ENCODE data around the gene MRPL49.
A peak's percentile ranks its signal among the peaks of the same experiment; 100 is the strongest.

The MRPL49 gene

DNA sequence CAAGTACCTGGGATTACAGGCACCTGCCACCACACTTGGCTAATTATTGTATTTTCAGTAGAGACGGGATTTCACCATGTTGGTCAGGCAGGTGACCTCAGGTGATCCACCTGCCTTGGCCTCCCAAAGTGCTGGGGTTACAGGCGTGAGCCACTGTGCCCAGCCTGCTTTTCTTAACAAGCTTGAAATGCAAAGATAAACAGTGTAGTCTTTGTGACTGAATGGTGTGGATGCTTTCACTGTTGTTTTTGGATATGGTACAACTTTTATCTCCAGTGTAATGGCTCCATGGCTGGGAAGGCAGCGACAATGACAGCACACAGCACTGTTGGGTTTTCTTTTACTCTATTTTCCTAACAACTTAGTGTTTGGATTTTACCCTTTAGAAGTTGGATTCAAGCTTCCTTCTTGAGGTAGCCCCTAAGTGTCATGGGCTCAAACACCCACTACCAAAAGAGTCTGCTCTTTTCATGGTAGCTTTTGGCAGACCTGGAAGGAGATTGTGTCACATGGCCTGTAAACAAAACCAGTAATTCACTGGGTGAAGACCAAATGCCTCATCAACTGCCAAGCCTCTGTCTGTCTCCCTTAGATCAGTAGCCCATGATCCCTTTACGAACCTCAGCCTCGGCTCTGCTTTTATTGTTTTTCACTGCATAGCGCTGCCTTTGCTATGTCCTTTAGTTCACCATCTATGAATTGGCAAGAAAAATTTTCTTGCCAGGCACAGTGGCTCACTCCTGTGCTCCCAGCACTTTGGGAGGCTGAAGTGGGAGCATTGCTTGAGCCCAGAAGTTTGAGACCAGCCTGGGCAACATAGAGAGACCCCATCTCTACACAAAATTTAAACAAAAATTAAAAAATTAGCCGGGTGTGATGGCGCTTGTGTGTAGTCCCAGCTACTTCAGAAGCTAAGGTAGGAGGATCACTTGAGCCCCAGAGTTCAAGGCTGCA, 19.7 kb upstream of the MRPL49 start:
- no peak for DNase-seq (ENCODE audit: low spot score)

DNA sequence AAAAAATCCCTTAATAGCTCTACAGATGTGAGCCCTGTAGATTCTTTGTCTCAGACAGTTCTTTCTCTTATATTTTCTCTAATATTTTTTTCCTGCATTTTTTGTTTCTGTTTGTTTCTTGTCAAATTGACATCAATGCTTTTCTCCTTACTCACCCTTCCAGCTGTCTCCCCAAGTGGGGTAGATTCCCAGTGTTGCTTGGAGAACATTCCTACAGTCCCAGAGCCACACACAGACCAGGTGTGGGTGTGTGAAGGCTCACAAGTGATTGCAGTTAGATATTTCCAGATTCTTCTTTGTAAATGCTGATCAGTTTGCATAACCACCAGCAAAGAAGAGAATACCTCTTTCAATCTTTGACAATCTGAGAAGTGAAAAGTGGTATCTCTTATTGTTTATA, 18.6 kb upstream of the MRPL49 start:
- DNase-seq (ENCODE audit: low spot score), result no peak

GRCh38 chr11:65104628-65105027, 17.5 kb upstream of the MRPL49 start:
- DNase-seq (ENCODE audit: low spot score), result no peak

DNA sequence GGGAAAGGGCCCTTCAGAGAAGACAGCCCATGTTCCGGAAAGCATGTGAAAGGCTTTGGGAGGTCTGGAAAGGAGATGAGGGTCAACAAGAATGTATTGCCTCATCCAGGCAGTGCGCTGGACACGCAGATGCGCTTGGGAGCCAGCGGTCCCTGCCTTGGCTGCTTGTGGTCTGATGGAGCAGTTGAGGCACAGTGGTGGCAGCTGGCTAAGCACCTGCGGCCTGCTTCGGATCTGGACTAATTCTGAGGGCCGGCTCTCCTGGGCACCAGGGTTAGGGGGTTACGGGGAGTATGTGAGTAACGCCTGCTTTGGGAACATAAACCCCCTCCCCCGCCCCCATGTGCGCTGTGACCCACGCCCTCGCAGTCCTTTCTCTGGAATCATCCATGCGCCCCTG, 15.0 kb upstream of the MRPL49 start:
- no peak for DNase-seq (ENCODE audit: low spot score)

DNA sequence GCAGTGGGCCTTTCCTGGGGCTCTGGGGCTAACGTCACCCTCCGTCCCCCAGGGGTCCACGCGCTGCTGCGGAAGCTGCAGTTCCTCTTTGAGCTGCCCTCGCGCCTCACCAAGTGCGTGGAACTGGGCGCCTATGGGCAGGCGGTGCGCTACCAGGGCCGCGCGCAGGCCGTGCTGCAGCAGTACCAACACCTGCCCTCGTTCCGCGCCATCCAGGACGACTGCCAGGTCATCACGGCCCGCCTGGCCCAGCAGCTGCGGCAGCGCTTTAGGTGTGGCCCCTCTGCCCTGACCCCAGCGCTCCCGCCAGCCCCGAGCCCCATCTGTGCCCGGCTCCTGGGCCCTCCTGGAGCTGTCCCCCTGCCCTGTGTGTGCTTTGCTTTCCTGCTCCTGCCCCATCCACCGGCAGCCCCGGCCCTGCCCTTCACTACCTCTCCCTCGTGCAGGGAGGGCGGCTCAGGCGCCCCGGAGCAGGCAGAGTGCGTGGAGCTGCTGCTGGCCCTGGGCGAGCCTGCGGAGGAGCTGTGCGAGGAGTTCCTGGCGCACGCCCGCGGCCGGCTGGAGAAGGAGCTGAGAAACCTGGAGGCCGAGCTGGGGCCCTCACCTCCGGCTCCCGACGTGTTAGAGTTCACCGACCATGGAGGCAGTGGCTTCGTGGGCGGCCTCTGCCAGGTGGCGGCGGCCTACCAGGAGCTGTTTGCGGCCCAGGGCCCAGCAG, 14.2 kb upstream of the MRPL49 start:
- no peak for DNase-seq (ENCODE audit: low spot score)

- no peak for DNase-seq (ENCODE audit: low spot score)
Observed at GRCh38 chr11:65108469-65109123, 13.5 kb upstream of the MRPL49 start.

DNA sequence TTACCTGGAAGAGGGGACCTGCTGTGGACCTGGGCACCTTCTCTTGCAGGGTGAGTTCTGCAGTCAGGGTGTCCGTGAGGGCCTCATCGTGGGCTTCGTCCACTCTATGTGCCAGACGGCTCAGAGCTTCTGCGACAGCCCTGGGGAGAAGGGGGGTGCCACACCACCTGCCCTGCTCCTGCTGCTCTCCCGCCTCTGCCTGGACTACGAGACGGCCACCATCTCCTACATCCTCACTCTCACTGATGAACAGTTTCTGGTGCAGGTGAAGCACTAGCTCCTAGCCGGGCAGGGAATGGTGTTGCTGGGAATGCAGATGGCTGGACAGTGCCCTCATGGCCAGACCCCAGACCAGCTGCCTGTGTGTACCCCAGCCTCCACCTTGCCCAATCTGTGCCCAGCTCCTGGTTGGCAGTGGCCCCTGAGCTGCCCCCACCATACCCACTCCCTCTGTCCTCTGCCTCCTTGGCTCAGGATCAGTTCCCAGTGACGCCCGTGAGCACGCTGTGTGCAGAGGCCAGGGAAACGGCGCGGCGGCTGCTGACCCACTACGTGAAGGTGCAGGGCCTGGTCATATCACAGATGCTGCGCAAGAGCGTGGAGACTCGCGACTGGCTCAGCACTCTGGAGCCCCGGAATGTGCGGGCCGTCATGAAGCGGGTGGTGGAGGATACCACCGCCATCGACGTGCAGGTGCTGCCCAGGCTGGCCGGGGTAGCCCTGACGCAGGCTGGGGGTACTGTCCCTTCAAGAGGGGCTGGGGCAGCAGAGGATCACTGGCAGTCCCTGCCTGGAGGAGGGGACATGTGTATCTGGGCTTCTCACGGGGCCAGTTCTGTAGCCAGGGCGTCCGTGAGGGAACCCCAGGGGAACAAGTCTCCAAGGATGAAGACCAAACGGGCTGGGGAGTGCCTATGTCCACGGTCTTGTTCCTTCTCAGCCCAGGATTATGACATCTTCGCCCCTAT, 12.6 kb upstream of the MRPL49 start:
- DNase-seq (ENCODE audit: low spot score), result no peak

DNA sequence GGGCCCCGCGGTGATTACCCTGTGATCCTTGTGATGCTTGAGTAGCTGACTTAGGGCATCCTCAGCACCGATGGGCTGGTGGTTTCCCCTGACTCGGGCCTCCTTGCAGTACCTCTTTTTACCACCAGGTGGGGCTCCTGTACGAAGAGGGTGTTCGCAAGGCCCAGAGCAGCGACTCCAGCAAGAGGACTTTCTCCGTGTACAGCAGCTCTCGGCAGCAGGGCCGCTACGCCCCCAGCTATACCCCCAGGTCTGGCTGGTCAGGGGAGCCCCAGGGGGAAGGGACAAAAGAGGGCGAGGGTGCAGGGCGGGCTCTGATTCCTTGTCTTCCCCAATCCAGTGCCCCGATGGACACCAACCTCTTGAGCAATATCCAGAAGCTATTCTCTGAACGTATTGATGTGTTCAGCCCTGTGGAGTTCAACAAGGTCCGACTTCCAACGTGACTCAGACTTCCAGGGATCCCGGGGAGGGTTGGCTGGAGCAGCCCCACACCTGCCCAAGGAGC, 11.7 kb upstream of the MRPL49 start:
- peak; percentile 95 for DNase-seq (ENCODE audit: low spot score)

DNA sequence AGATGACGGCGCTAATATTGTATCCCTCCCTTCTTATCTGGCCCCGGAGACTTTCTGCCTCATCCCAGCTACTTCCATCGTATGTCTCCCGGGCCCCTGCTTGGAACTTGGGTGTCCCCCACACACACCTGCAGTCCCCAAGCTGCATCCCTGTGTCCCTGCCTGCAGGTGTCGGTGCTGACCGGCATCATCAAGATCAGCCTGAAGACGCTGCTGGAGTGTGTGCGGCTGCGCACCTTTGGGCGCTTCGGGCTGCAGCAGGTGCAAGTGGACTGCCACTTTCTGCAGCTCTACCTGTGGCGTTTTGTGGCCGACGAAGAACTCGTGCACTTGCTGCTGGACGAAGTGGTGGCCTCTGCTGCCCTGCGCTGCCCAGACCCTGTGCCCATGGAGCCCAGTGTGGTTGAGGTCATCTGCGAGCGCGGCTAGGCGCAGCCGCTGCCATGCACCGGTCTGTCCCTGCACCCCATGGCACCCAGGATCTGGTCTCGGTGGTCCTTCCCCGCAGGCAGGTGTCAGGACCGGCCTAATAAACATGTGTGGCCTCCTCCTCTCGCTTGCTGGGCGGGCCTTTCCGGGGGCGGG, 10.9 kb upstream of the MRPL49 start:
- no peak for DNase-seq (ENCODE audit: low spot score)

DNA sequence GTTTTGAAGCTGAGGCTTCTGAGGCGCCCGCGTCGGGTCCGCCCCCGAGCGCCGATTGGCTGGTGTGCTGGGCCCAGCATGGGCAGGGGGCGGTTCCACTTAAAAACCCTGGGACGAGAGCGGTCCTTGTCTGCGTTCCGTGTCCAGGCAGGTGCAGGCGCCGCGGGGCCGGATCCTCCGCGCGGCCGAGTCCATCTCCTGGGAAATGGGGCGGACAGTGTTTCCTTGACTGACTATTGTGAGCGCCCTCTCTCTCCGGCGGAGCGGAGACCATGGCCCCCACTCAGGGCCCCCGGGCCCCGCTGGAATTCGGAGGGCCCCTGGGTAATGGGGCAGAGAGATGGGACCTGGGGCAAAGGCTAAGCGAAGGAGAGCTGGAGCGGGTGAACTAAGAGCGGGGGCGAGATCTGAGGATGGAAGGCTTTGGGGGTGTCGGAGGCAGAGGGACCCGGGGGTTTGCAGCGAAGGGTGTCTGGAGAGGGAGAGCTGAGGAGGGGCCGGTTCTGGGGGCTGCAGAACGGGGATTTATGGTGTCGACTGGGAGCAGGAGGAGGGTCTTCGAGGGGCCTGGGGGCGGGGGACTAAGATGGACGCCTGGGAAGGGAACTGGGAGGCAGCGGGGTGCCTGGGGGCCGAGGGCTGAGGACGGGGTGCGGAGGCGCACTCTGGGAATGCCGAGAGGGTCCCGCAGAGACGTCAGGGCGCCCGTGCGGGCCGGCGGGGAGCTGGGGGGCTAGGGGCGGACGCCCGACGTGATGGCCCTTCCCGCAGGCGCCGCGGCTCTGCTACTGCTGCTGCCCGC, 10.2 kb upstream of the MRPL49 start, which contains the start of gene TM7SF2:
Gene TM7SF2 (plus strand): TSS at position 129 of the 802 bp plus-strand sequence. CDS start 144 bp downstream, at position 273.
- DNase-seq (ENCODE audit: low spot score), result peak; percentile 97

GRCh38 chr11:65112546-65113360, 9.4 kb upstream of the MRPL49 start:
- peak; percentile 76 for DNase-seq (ENCODE audit: low spot score)

- peak; percentile 67 for DNase-seq (ENCODE audit: low spot score)
Observed at GRCh38 chr11:65113361-65113756, 8.8 kb upstream of the MRPL49 start.

GRCh38 chr11:65113839-65114238, 8.3 kb upstream of the MRPL49 start:
- no peak for DNase-seq (ENCODE audit: low spot score)

GRCh38 chr11:65114538-65115171, 7.5 kb upstream of the MRPL49 start:
- DNase-seq (ENCODE audit: low spot score), result no peak

GRCh38 chr11:65115361-65116082, 6.6 kb upstream of the MRPL49 start:
- DNase-seq (ENCODE audit: low spot score), result no peak

DNA sequence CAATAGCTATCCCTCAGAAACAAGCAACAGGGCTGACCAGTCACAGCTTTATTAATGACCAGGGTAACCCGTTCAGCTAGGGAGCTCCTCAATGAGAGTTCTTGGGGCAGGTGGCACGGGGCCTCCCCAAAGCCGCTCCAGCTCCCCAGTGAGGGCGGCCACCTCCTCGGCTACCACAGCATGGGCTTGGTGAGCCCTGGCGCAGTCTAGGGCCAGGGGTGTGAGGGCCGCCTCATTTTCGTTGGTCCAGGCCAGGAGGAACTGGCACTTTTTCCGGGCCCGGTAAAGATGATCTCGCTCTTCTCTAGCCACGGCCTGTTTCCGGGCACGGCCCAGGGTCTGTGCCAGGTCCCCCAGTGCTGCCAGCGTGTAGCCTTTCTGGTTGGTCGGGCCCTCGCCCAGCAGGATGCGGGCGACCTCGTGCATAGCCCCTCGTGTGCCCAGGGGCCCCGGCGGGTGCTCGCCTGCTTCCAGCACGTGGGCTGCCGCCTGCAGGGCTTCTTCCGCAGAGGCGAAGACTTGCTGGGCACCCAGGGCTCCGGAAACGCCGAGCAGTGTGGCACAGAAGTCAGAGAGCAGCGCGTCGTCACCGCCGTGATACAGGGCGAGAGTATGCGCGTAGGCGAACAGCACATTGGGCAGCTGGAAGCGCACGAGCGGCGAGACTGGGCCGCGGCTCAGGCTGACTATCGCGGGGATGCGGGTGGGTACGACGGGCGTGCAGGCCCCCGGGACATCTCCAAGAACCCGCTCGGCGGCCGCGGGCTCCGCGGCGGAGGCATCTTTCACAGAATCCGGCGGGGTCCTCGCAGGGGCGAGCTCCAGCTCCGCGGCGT, 5.5 kb upstream of the MRPL49 start:
- DNase-seq (ENCODE audit: low spot score), result no peak

Measured in NAMALWA (cell line).